ENCODE measurements around the gene SNUPN. TPM values are rescaled to one million over a fixed set of nuclear protein-coding genes. Genes with fewer than 3 reads are reported as not detected.

The SNUPN gene
- total and polyA plus RNA-seq, 2 experiments from 2014 or later, result 25.2 to 28.8 TPM

DNA sequence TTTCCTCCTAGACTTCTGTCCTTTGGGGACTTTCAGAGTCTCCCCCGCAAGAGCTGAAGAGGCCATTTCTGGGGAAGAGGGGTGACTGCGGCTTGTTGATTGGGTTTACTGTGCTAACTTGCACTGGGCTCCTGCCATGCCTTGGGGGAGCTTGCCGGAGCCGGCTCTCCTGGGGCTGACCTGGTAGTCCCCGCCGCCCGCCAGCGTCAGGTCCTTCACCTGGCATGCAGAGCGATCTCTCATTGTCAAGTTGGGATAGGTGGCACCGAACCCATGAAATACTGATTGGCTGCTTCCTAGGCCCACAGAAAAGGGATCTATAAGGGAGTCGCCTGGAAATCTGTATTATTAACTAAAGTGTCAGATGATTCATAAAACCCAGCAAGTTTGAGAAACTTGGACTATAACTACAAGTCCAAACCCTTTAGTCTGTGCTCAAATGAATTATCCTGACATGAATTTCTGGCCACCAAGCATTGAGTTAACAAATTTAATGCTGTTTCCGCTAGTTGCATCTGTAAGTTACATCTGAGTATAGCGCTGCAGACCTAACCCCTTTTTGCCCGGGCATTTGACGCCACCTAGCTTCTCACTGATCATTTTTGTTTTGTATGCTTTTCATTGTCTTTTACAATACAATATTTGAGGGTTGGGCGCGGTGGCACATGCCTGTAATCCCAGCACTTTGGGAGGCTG is 15.1 kb upstream of the SNUPN start:
- Histone ChIP-seq H4K20me1 (ENCODE audit: insufficient read depth, poor library complexity, severe bottlenecking) (peaks cover 6% of the 10 kb centered on the region), H2AFZ (peak overlapping the region; percentile 60), H3K4me3 (peak overlapping the region; percentile 47), H3K9me3 (ENCODE audit: low read depth) (no peaks in the 10 kb centered on the region), H3K27me3 (no peaks in the 10 kb centered on the region), H3K79me2 (peaks cover 42% of the 10 kb centered on the region), H3K27ac (peak overlapping the region; percentile 92), H3K36me3 (replicated peaks; ENCODE audit: insufficient read depth, low read depth) (no peaks in the 10 kb centered on the region), H3K4me2 (peak overlapping the region; percentile 81), H3K9me2 (replicated peaks; ENCODE audit: insufficient read depth) (no peaks in the 10 kb centered on the region), H3K4me1 (ENCODE audit: insufficient read depth) (peaks cover 13% of the 10 kb centered on the region)
- TF ChIP-seq, protein P1, sequence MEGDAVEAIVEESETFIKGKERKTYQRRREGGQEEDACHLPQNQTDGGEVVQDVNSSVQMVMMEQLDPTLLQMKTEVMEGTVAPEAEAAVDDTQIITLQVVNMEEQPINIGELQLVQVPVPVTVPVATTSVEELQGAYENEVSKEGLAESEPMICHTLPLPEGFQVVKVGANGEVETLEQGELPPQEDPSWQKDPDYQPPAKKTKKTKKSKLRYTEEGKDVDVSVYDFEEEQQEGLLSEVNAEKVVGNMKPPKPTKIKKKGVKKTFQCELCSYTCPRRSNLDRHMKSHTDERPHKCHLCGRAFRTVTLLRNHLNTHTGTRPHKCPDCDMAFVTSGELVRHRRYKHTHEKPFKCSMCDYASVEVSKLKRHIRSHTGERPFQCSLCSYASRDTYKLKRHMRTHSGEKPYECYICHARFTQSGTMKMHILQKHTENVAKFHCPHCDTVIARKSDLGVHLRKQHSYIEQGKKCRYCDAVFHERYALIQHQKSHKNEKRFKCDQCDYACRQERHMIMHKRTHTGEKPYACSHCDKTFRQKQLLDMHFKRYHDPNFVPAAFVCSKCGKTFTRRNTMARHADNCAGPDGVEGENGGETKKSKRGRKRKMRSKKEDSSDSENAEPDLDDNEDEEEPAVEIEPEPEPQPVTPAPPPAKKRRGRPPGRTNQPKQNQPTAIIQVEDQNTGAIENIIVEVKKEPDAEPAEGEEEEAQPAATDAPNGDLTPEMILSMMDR (IDR thresholded peaks at IDR 0.05; ENCODE audit: poor library complexity), result peak; percentile 36
- TF ChIP-seq EZH2phosphoT487 (IDR thresholded peaks at IDR 0.05; ENCODE audit: low read depth, severe bottlenecking, unreplicated experiment), result no peak
- no peak for TF ChIP-seq EZH2 (IDR thresholded peaks at IDR 0.05; ENCODE audit: borderline replicate concordance)
- DNase-seq (ENCODE audit: low spot score), result peak; percentile 56
- 6% methylated on average over 17 of the region's 17 CpGs for WGBS (ENCODE audit: low lambda C conversion rate, missing lambda C conversion rate)

DNA sequence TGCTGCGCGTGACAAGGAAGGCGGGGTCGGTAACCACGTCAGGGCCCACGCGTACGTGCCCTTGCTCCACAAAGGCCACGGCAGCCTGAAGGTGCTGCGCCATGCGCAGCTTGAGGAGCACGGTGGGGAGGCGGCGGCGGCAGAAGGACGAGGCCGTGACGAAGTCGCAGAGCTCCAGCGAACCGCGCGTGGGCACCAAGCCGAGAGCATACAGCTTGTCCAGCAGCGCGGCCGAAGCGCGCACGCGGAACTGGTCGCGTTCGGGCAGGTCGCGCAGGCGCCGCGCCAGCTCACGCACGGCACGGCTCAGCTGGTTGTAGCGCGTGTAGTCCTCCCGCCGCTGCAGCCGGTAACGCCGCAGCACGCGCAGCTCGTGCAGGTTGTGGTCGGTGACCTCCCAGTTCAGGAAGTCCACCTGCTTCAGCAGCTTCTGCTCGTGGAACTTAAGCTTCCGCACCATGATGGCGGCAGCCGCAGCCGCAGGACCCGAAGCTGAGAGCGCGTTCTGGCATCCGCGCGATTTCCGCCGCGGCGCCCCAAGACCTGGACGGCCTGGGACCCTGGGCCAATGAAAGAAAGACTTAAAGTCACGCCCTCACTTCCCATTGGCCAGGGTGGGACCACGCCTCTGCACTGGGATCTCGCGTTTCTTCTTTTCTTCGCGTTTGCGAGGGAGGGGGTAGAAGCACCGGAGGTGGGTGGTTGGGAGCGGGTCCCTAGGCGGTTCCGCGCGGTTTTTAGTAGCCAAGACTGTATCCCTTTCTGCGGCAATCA is 14.4 kb upstream of the SNUPN start, which contains the start of gene IMP3:
IMP3 (minus strand) TSS at position 516 of the 774 bp plus-strand sequence; CDS start at position 460, 56 bp downstream.
- under 1% methylated on average over 83 of the region's 83 CpGs for WGBS (ENCODE audit: low lambda C conversion rate, missing lambda C conversion rate)

DNA sequence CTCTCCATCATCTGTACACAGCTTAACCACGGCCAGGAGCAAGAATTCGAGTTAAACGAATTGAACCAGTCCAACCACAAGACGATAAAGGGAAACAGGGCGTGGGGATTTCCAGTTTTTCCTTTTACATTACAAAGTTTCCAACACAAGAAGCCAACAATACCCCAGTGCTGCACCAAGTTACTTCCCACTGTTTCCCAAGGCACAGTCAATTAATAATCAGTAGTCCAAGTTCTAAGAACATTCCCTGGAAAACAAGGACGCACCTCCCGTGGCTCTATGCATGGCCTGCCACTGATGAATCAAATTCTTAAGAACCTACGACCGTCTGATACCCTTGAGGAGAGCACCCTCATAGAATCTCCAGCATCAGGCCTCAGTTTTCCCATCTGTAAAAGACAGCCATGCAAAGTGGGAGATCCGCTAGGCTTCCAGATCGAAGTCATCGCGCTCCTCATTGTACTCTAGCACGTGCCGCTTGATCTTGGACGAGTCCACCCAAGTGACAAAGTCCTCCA is 13.7 kb upstream of the SNUPN start:
- peak overlapping the region; percentile 93 for H3K27ac ChIP-seq
- H3K4me2 ChIP-seq, result peak overlapping the region; percentile 89
- H3K27me3 ChIP-seq, result no peaks in the 10 kb centered on the region
- no peaks in the 10 kb centered on the region for H3K9me3 ChIP-seq (ENCODE audit: low read depth)
- H3K4me1 ChIP-seq (ENCODE audit: insufficient read depth), result peaks cover 13% of the 10 kb centered on the region
- H4K20me1 ChIP-seq (ENCODE audit: insufficient read depth, poor library complexity, severe bottlenecking), result peaks cover 6% of the 10 kb centered on the region
- peak overlapping the region; percentile 51 for H2AFZ ChIP-seq
- under 1% methylated on average over 16 of the region's 16 CpGs for WGBS (ENCODE audit: low lambda C conversion rate, missing lambda C conversion rate)
- H3K79me2 ChIP-seq, result peaks cover 38% of the 10 kb centered on the region
- H3K36me3 ChIP-seq (replicated peaks; ENCODE audit: insufficient read depth, low read depth), result no peaks in the 10 kb centered on the region
- no peaks in the 10 kb centered on the region for H3K9me2 ChIP-seq (replicated peaks; ENCODE audit: insufficient read depth)
- H3K4me3 ChIP-seq, result peak overlapping the region; percentile 51
- DNase-seq (ENCODE audit: low spot score), result no peak
- TF ChIP-seq EZH2 (IDR thresholded peaks at IDR 0.05; ENCODE audit: borderline replicate concordance), result no peak
- TF ChIP-seq, protein P1 (IDR thresholded peaks at IDR 0.05; ENCODE audit: poor library complexity), result no peak
- no peak for TF ChIP-seq EZH2phosphoT487 (IDR thresholded peaks at IDR 0.05; ENCODE audit: low read depth, severe bottlenecking, unreplicated experiment)

More for the DNA sequence above, 14.4 kb upstream of the SNUPN start, which contains the start of gene IMP3:
- Histone ChIP-seq H3K4me1 (ENCODE audit: insufficient read depth) (peaks cover 13% of the 10 kb centered on the region), H2AFZ (peak within 1 kb of the TSS; percentile 60), H3K4me2 (peak within 1 kb of the TSS; percentile 89), H4K20me1 (ENCODE audit: insufficient read depth, poor library complexity, severe bottlenecking) (peaks cover 6% of the 10 kb centered on the region), H3K27me3 (no peaks in the 10 kb centered on the region), H3K9me2 (replicated peaks; ENCODE audit: insufficient read depth) (no peaks in the 10 kb centered on the region), H3K36me3 (replicated peaks; ENCODE audit: insufficient read depth, low read depth) (no peaks in the 10 kb centered on the region), H3K4me3 (peak within 1 kb of the TSS; percentile 51), H3K79me2 (peaks cover 39% of the 10 kb centered on the region), H3K27ac (peak within 1 kb of the TSS; percentile 93), H3K9me3 (ENCODE audit: low read depth) (no peaks in the 10 kb centered on the region)
- TF ChIP-seq EZH2 (IDR thresholded peaks at IDR 0.05; ENCODE audit: borderline replicate concordance) (no peak), EZH2phosphoT487 (IDR thresholded peaks at IDR 0.05; ENCODE audit: low read depth, severe bottlenecking, unreplicated experiment) (no peak)
- TF ChIP-seq, protein P1 (IDR thresholded peaks at IDR 0.05; ENCODE audit: poor library complexity), result no peak
- DNase-seq (ENCODE audit: low spot score), result peak; percentile 98

Data from hepatocyte (in vitro differentiated cells).